Naive thymus-derived CD4-positive, alpha-beta T cell (primary cell): ENCODE results near the gene ZNF502. TPM values are rescaled to one million over a fixed set of nuclear protein-coding genes. Genes with fewer than 3 reads are reported as not detected.
A peak's percentile ranks its signal among the peaks of the same experiment; 100 is the strongest.

Experiments
- ATAC-seq: fragments of 150-1000 bp; cut with Tn5 transposase; 2 replicates; pipeline ENCODE4 v1.10.0; 2021; ENCODE audit warnings: mild to moderate bottlenecking, moderate library complexity
- CTCF ChIA-PET: fragments of 350-600 bp; sonication (Branson Sonifier 250); formaldehyde crosslinking; loops from one replicate; lab custom pipeline; 2021; ENCODE audit warnings: antibody characterized with exemption; lab: Charles Lee
- POLR2A ChIA-PET: fragments of 350-600 bp; sonication (Branson Sonifier 250); formaldehyde crosslinking; loops from one replicate; lab custom pipeline; 2021; ENCODE audit warnings: antibody characterized with exemption, inconsistent platforms; lab: Charles Lee
- DNase-seq, 9 donors: peaks; one replicate each; pipeline versions ENCODE4 v3.0.0 to v3.0.0-alpha.2; 2020 to 2022; ENCODE audit warnings: mixed read lengths in 1 of 9
- H3K27ac ChIP-seq: one replicate; pipeline ENCODE4 v1.7.0; 2013; ENCODE audit warnings: mild to moderate bottlenecking, low read depth, low read length, moderate library complexity
- H3K27me3 ChIP-seq, 2 donors: one replicate each; pipeline ENCODE4 v1.7.0; 2013; ENCODE audit warnings: low read length in 2 of 2, mild to moderate bottlenecking in 2 of 2, moderate library complexity in 2 of 2; ENCODE audit not compliant: control insufficient read depth in 2 of 2, insufficient read depth in 2 of 2
- H3K36me3 ChIP-seq, 3 experiments: 1 replicate in 2 of 3; 2 replicates in 1 of 3; pipeline ENCODE4 v1.7.0; 2013; ENCODE audit warnings: low read length in 3 of 3, mild to moderate bottlenecking in 3 of 3, moderate library complexity in 1 of 3; ENCODE audit not compliant: insufficient read depth in 3 of 3, control insufficient read depth in 2 of 3
- H3K4me1 ChIP-seq, 2 donors: one replicate each; pipeline ENCODE4 v1.7.0; 2013; ENCODE audit warnings: low read length in 2 of 2, mild to moderate bottlenecking in 2 of 2, moderate library complexity in 1 of 2; ENCODE audit not compliant: control insufficient read depth in 2 of 2, insufficient read depth in 2 of 2
- H3K4me3 ChIP-seq: 2 replicates; pipeline ENCODE4 v1.7.0; 2013; ENCODE audit warnings: mild to moderate bottlenecking, low read length
- H3K9me3 ChIP-seq, 3 experiments: 1 replicate in 2 of 3; 2 replicates in 1 of 3; pipeline ENCODE4 v1.7.0; 2013; ENCODE audit warnings: low read length in 3 of 3; ENCODE audit not compliant: control insufficient read depth in 2 of 3
- H3K27ac Mint-ChIP-seq, 9 donors: one replicate each; pipeline ENCODE4 v1.8.0; 2020 to 2022; ENCODE audit warnings: mixed read lengths in 9 of 9, mild to moderate bottlenecking in 8 of 9, moderate library complexity in 5 of 9, inconsistent platforms in 2 of 9
- H3K27me3 Mint-ChIP-seq, 5 donors: one replicate each; pipeline ENCODE4 v1.8.0; 2021 to 2022; ENCODE audit warnings: mixed read lengths in 5 of 5, mild to moderate bottlenecking in 1 of 5
- H3K36me3 Mint-ChIP-seq, 5 donors: one replicate each; pipeline ENCODE4 v1.8.0; 2020 to 2022; ENCODE audit warnings: mixed read lengths in 5 of 5, mild to moderate bottlenecking in 3 of 5, inconsistent platforms in 1 of 5
- H3K4me1 Mint-ChIP-seq, 7 donors: one replicate each; pipeline ENCODE4 v1.8.0; 2020 to 2022; ENCODE audit warnings: mixed read lengths in 7 of 7, mild to moderate bottlenecking in 3 of 7, inconsistent platforms in 1 of 7
- H3K4me3 Mint-ChIP-seq, 10 donors: one replicate each; pipeline ENCODE4 v1.8.0; 2020 to 2022; ENCODE audit warnings: mild to moderate bottlenecking in 10 of 10, mixed read lengths in 10 of 10, moderate library complexity in 6 of 10, inconsistent platforms in 2 of 10
- H3K9me3 Mint-ChIP-seq, 11 donors: one replicate each; pipeline ENCODE4 v1.8.0; 2020 to 2022; ENCODE audit warnings: mixed read lengths in 11 of 11, mild to moderate bottlenecking in 4 of 11, inconsistent platforms in 1 of 11, moderate library complexity in 1 of 11
- intact Hi-C, 2 donors: fragments of 100-400 bp; cut with micrococcal nuclease; formaldehyde crosslinking; loops; one replicate each; pipeline ENCODE4 v1.15.1; 2023
- polyA plus RNA-seq, 2 donors: library from polyadenylated mRNA; unstranded; fragments of 300-500 nt; fragmentation: Illumina TruSeq; gene quantifications; one replicate each; pipeline ENCODE4 v1.2.3, GENCODE V29; 2021
- total RNA-seq, 6 experiments: library from RNA in 5 of 6; stranded (reverse) in 5 of 6; gene quantifications; 1 replicate in 5 of 6; 2 replicates in 1 of 6; pipeline ENCODE4 v1.2.3 and lab custom pipeline; 2021 to 2026

ZNF502 gene
- total and polyA plus RNA-seq, 7 experiments from 2014 or later, result 1.1 to 6.1 (median 4.3) TPM

- DNase-seq (no peak), ATAC-seq (no peak)
- Histone ChIP-seq H3K4me1 (no peaks in the 10 kb centered on the region), H3K27me3 (no peaks in the 10 kb centered on the region), H3K9me3 (peaks cover 27 to 90% (median 38%) of the 10 kb centered on the region in 3 experiments), H3K36me3 (peaks cover 0 to 48% (median 15%) of the 10 kb centered on the region in 3 experiments), H3K27ac (no peak overlapping the region), H3K4me3 (no peak overlapping the region)
- H3K36me3 Mint-ChIP-seq, result peaks cover 35 to 84% (median 52%) of the 10 kb centered on the region in 5 donors
- H3K27ac Mint-ChIP-seq, result no peak overlapping the region
- ChIA-PET POLR2A (no interaction called here), CTCF (no interaction called here)
- peaks cover 0 to 2% (median 0%) of the 10 kb centered on the region in 7 donors for H3K4me1 Mint-ChIP-seq
- H3K9me3 Mint-ChIP-seq, result peaks cover 19 to 99% (median 74%) of the 10 kb centered on the region in 11 donors
- intact Hi-C loops, result loop anchor here (10.0 kb wide), 1 partner anchor 97 kb away; the partner anchor contains the start of gene ZNF197 (in 2 of the 2)
- H3K4me3 Mint-ChIP-seq, result no peak overlapping the region
- peaks cover 0 to 9% (median 0%) of the 10 kb centered on the region in 5 donors for H3K27me3 Mint-ChIP-seq
Measured at GRCh38 chr3:44721231-44722102, 9.0 kb downstream of the ZNF502 start.

DNA sequence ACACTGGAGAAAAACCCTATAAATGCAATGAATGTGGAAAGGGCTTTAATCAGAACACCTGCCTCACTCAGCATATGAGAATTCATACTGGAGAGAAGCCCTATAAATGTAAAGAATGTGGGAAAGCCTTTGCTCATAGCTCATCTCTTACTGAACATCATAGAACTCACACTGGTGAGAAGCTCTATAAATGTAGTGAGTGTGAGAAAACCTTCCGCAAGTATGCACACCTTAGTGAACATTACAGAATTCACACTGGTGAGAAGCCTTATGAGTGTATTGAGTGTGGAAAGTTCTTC lies 9.6 kb downstream of the ZNF502 start:
- Histone ChIP-seq H3K27ac (no peak overlapping the region), H3K27me3 (no peaks in the 10 kb centered on the region), H3K4me1 (no peaks in the 10 kb centered on the region), H3K36me3 (peaks cover 0 to 48% (median 15%) of the 10 kb centered on the region in 3 experiments), H3K9me3 (peaks cover 27 to 89% (median 38%) of the 10 kb centered on the region in 3 experiments), H3K4me3 (no peak overlapping the region)
- intact Hi-C loops, result loop anchor here (10.0 kb wide), 1 partner anchor 97 kb away; the partner anchor contains the start of gene ZNF197 (in 2 of the 2)
- POLR2A ChIA-PET, result no interaction called here
- no peak overlapping the region for H3K27ac Mint-ChIP-seq
- DNase-seq (no peak), ATAC-seq (no peak)
- H3K9me3 Mint-ChIP-seq, result peaks cover 19 to 99% (median 70%) of the 10 kb centered on the region in 11 donors
- CTCF ChIA-PET, result no interaction called here
- peaks cover 35 to 80% (median 47%) of the 10 kb centered on the region in 5 donors for H3K36me3 Mint-ChIP-seq
- no peak overlapping the region for H3K4me3 Mint-ChIP-seq
- peaks cover 0 to 9% (median 0%) of the 10 kb centered on the region in 5 donors for H3K27me3 Mint-ChIP-seq
- H3K4me1 Mint-ChIP-seq, result peaks cover 0 to 2% (median 0%) of the 10 kb centered on the region in 7 donors

- Histone ChIP-seq H3K4me1 (no peaks in the 10 kb centered on the region), H3K9me3 (peaks cover 0 to 56% (median 24%) of the 10 kb centered on the region in 3 experiments), H3K27me3 (no peaks in the 10 kb centered on the region), H3K4me3 (peak within 1 kb of the TSS; percentile 75), H3K36me3 (peaks cover 4 to 26% (median 7%) of the 10 kb centered on the region in 3 experiments), H3K27ac (peak within 1 kb of the TSS; percentile 45)
- ATAC-seq (peak; percentile 97), DNase-seq (peak; percentile 65 to 83 (median 75))
- Mint-ChIP-seq H3K36me3 (peaks cover 44 to 72% (median 57%) of the 10 kb centered on the region in 5 donors), H3K27ac (peak within 1 kb of the TSS; percentile 61 to 91 (median 84)), H3K27me3 (no peaks in the 10 kb centered on the region), H3K4me1 (peaks cover 2 to 20% (median 15%) of the 10 kb centered on the region in 7 donors), H3K4me3 (peak within 1 kb of the TSS; percentile 90 to 99 (median 92)), H3K9me3 (peaks cover 17 to 96% (median 68%) of the 10 kb centered on the region in 11 donors)
- CTCF ChIA-PET, result interaction anchor here (0.5 to 0.9 kb wide), 2 partner anchors 104 to 267 kb away, joined by 3 to 4 read pairs; no protein-coding TSS in a partner anchor
- intact Hi-C loops, result loop anchor here (1.0 to 10.0 kb wide), 7 partner anchors 17 to 252 kb away; partner anchors contain the start of genes KIAA1143 (in 2 of the 2), KIF15 (in 2 of the 2), ZNF197 (in 2 of the 2) and EXOSC7 (in 1 of the 2)
- POLR2A ChIA-PET, result interaction anchor here (0.9 to 1.4 kb wide), 4 partner anchors 9 to 32 kb away, joined by 3 to 30 read pairs (median 4); partner anchors contain the start of genes KIAA1143 and KIF15
Measured at GRCh38 chr3:44729384-44729910, 17.0 kb downstream of the ZNF502 start, which contains the start of gene ZNF501. Gene ZNF501, plus strand, starts transcription at chr3:44729635. Its CDS starts 4,787 bp downstream, at chr3:44734422.

DNA sequence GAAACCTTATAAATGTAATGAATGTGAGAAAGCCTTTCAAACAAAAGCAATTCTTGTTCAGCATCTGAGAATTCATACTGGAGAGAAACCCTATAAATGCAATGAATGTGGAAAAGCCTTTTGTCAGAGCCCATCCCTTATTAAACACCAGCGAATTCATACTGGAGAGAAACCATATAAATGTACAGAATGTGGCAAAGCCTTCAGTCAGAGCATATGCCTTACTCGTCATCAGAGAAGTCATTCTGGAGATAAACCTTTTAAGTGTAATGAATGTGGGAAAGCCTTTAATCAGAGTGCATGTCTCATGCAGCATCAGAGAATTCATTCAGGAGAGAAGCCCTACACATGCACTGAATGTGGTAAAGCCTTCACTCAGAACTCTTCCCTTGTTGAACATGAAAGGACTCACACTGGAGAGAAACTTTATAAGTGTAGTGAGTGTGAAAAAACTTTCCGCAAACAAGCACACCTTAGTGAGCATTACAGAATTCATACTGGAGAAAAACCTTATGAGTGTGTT lies 22.2 kb downstream of the ZNF502 start:
- H3K27ac Mint-ChIP-seq, result no peak overlapping the region
- H3K4me1 Mint-ChIP-seq, result peaks cover 2 to 12% (median 7%) of the 10 kb centered on the region in 7 donors
- DNase-seq, result no peak
- ATAC-seq, result no peak
- ChIA-PET CTCF (no interaction called here), POLR2A (no interaction called here)
- H3K9me3 ChIP-seq, result peaks cover 11 to 75% (median 40%) of the 10 kb centered on the region in 3 experiments
- H3K27me3 ChIP-seq, result no peaks in the 10 kb centered on the region
- no peak overlapping the region for H3K27ac ChIP-seq
- H3K4me3 ChIP-seq, result no peak overlapping the region
- H3K9me3 Mint-ChIP-seq, result peaks cover 16 to 98% (median 72%) of the 10 kb centered on the region in 11 donors
- no peaks in the 10 kb centered on the region for H3K27me3 Mint-ChIP-seq
- no peaks in the 10 kb centered on the region for H3K4me1 ChIP-seq
- H3K4me3 Mint-ChIP-seq, result no peak overlapping the region
- H3K36me3 ChIP-seq, result peaks cover 4 to 26% (median 7%) of the 10 kb centered on the region in 3 experiments
- H3K36me3 Mint-ChIP-seq, result peaks cover 45 to 71% (median 53%) of the 10 kb centered on the region in 5 donors
- intact Hi-C loops, result no loop called here

DNA sequence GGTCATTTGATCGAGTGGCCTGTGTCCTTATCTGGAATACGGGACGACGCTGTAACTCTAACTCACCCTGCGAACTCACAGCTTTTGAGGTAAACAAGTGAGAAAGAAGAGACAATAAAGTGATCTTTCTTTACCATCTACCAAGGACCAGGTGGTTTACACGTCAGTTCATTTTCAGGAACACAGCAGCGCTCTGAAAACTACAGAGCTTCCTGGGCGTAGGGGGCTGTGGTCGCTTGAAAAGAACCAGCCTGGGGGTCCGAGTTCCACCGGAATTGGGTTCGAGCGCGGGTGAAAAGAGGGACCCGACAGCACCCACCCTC lies 48.6 kb downstream of the ZNF502 start:
- H3K36me3 Mint-ChIP-seq, result peaks cover 15 to 66% (median 33%) of the 10 kb centered on the region in 5 donors

More for the DNA sequence above, 48.6 kb downstream of the ZNF502 start:
- peaks cover 0 to 3% (median 0%) of the 10 kb centered on the region in 3 experiments for H3K9me3 ChIP-seq
- H3K27ac ChIP-seq, result peak overlapping the region; percentile 82
- peaks cover 0 to 6% of the 10 kb centered on the region in 2 donors for H3K4me1 ChIP-seq
- H3K4me3 ChIP-seq, result peak overlapping the region; percentile 99
- H3K9me3 Mint-ChIP-seq, result peaks cover 9 to 52% (median 23%) of the 10 kb centered on the region in 11 donors
- H3K27me3 ChIP-seq, result no peaks in the 10 kb centered on the region
- peak overlapping the region; percentile 80 to 96 (median 92) for H3K27ac Mint-ChIP-seq
- no peak for DNase-seq
- ATAC-seq, result peak; percentile 15
- intact Hi-C loops, result loop anchor here (1.0 to 5.0 kb wide), 15 partner anchors 32 to 1069 kb away; partner anchors contain the start of genes EXOSC7 (in 2 of the 2), TCAIM (in 2 of the 2), TMEM42 (in 2 of the 2) and ZDHHC3 (in 2 of the 2)
- POLR2A ChIA-PET, result interaction anchor here (0.9 to 3.6 kb wide), 4 partner anchors 32 to 423 kb away, joined by 4 to 30 read pairs (median 10); partner anchors contain the start of genes TCAIM and ZNF501
- H3K4me1 Mint-ChIP-seq, result peaks cover 16 to 51% (median 42%) of the 10 kb centered on the region in 7 donors
- CTCF ChIA-PET, result interaction anchor here (1.0 to 1.3 kb wide), 2 partner anchors 154 to 218 kb away, joined by 3 read pairs; no protein-coding TSS in a partner anchor
- peaks cover 0 to 3% (median 0%) of the 10 kb centered on the region in 5 donors for H3K27me3 Mint-ChIP-seq
- peak overlapping the region; percentile 86 to 94 (median 90) for H3K4me3 Mint-ChIP-seq
- H3K36me3 ChIP-seq, result peaks cover 0 to 8% (median 0%) of the 10 kb centered on the region in 3 experiments
